ENCODE results near the gene CDHR2.
"Not testable (repeated sequence)": the region's sequence is repeated elsewhere in the genome, so short reads cannot be mapped to it uniquely, and the experiment has no call there.

CDHR2 gene

DNA sequence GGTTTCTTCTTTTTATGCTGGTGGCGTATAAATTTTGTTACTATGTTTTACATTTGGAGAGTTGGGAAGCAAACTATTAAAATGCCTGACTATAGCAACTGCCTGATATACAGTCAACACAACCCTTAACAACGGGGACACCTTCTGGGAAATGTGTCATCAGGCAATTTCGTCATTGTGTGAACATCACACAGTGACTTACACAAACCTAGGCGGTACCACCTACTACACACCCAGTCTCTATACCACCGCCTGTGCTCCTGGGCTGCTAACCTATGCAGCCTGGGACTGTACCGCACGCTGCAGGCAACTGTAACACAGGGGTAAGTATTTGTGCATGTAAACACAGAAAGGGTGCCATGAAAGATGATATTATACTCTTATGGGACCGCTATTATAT, 1.3 kb upstream of the CDHR2 start:
- no peak for DNase-seq (ENCODE audit: extremely low read depth, low read depth)

DNA sequence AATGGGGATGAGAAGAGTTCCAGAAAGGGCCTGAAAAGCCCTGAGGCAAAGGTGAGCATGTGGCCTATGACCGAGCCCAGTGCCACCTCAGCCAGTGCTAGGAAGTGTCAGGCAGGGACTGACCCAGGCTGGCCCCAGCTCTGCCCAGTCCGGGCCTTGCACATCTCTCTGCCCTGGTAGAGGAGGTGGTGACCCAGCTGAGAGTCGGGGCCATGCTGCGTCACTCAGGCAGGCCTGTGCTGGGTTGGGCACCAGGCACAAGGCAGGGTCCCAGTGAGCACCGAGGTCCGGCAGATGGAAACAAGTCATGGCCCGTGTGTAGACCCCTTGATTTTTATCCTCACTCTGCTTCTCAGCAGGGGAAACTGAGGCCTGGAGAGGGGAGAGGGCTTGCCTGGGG, 729 bp downstream of the CDHR2 start:
- DNase-seq (ENCODE audit: extremely low read depth, low read depth), result no peak

More for the DNA sequence above, 1.3 kb upstream of the CDHR2 start:
- TF ChIP-seq, protein P1, sequence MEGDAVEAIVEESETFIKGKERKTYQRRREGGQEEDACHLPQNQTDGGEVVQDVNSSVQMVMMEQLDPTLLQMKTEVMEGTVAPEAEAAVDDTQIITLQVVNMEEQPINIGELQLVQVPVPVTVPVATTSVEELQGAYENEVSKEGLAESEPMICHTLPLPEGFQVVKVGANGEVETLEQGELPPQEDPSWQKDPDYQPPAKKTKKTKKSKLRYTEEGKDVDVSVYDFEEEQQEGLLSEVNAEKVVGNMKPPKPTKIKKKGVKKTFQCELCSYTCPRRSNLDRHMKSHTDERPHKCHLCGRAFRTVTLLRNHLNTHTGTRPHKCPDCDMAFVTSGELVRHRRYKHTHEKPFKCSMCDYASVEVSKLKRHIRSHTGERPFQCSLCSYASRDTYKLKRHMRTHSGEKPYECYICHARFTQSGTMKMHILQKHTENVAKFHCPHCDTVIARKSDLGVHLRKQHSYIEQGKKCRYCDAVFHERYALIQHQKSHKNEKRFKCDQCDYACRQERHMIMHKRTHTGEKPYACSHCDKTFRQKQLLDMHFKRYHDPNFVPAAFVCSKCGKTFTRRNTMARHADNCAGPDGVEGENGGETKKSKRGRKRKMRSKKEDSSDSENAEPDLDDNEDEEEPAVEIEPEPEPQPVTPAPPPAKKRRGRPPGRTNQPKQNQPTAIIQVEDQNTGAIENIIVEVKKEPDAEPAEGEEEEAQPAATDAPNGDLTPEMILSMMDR (IDR thresholded peaks at IDR 0.05; ENCODE audit: low read depth, low read length), result no peak

DNA sequence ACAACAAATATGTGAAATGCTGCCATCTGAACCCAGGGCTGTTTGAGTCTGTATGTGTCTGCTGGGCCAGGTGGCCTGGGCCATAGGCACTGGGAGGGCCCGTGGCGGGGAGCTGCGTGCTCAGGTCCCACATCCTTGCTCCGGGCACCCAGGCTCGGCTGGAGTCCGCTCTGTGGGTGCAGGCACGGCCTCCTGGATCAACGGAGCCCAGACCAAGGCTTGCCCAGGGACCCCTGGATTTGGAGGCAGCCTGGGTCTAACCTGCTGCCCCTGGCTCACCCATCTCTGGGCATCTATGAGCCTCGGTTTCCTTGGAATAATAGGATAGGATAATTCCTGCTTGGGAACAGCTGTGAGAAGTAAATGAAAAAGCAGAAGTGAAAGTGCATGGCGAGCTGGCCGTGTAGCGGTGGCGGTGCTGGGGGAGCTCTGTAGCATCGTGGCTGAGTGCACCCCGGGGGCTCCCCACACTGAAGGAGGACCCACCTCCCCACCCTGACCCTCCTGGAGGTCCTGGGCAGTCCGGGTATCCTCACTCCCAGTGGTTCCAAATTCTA, 1.2 kb downstream of the CDHR2 start:
- DNase-seq (ENCODE audit: extremely low read depth, low read depth), result no peak
- TF ChIP-seq, protein P1 (IDR thresholded peaks at IDR 0.05; ENCODE audit: low read depth, low read length), result no peak

More for the DNA sequence above, 729 bp downstream of the CDHR2 start:
- TF ChIP-seq, protein P1 (IDR thresholded peaks at IDR 0.05; ENCODE audit: low read depth, low read length), result no peak

DNA sequence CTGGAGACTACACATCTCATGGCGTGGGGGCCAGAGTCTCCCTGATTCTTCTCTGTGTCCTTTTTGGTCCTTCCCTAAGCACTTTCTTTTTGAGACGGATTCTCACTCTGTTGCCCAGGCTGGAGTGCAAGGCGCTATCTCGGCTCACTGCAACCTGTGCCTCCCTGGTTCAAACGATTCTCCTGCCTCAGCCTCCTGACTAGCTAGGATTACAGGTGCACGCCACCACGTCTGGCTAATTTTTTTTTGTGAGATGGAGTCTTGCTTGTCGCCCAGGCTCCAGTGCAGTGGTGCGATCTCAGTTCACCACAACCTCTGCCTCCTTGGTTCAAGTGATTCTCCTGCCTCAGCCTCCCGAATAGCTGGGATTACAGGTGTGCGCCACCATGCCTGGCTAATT, 1.8 kb downstream of the CDHR2 start:
- DNase-seq (ENCODE audit: extremely low read depth, low read depth), result not testable (repeated sequence)

DNA sequence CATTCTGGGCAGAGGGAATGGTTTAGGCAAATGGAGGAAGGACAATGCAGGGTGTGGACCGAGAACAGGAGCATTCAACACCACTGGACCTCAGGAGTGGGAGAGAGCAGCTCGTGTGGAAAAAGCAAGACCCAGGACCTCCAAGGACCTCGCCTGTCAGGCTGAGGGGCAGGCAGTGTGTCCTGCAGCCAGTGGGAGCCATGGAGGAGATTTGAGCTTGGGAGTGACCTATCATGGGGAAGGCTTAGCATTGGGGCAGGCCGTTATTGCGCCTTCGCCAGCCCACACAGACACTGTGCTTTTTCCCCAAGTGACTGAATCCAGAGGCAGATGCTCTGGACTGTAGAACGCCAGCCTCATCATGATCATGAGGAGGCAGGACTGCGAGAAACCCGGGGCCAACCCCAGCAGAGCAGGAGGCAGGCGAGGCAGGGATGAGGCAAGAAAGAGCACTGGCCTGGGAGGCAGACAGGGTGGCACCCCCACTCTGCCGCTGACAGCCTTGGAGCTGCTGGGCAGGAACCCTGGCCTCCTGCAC, 3.3 kb downstream of the CDHR2 start:
- TF ChIP-seq, protein P1 (IDR thresholded peaks at IDR 0.05; ENCODE audit: low read depth, low read length), result no peak
- no peak for DNase-seq (ENCODE audit: extremely low read depth, low read depth)

DNA sequence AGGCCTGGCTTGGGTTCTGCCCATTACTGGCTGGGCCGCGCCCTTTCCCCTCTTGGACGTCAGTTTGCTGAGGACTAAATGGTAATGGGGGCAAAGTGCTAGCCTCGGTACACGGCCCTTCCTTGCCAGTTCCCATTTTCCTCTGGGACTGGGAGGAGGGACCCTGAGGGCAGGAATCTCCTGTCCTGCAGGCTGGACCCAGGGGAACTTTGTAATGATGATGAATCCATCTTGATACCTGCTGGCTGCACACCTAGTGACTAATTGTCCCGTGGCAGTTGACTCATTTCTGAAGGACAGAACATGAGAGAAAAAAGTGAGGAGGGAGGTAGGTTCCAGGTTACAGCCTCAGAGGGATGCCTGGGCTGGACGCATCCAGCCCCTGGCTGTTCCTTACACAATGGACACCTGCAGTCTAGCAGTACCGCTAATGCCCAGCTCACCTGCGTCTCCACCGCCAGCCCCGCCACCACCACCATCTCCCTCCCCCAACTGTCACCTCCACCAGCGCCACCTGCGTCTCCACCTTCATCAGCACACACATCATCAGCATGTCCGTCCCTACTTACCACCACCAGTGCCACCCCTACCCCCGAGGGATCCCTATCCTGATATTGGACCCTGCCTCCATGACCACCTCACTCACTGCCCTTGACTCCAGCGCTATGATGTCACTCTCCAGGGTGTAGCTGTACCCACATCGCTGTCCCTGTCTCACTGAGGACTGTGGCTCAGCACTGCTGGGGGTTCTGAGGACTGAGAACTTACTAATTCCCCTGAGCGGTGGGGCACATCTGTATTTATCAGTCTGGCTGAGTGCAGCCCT, 4.3 kb downstream of the CDHR2 start:
- TF ChIP-seq, protein P1 (IDR thresholded peaks at IDR 0.05; ENCODE audit: low read depth, low read length), result no peak
- DNase-seq (ENCODE audit: extremely low read depth, low read depth), result no peak

DNA sequence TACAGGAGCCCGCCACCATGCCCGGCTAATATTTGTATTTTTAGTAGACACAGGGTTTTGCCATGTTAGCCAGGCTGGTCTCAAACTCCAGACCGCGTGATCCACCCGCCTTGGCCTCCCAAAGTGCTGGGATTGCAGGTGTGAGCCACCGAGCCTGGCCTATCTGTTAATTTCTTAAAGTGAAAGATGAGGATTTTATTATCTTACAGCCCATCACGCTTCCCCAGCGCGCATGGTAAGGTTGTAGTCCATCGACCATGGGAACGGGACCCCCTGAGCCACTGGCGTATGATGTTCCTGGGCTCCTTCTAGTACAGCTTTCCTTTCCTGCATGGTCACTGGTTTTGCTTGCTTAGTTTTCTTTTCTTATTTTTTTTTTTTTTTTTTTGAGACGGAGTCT, 8.7 kb downstream of the CDHR2 start:
- DNase-seq (ENCODE audit: extremely low read depth, low read depth), result no peak
- TF ChIP-seq, protein P1 (IDR thresholded peaks at IDR 0.05; ENCODE audit: low read depth, low read length), result no peak
